MM.1S (cell line): ENCODE results near the gene MARCKS.

ENCODE experiments used
- CTCF ChIP-seq: fragments of 300-600 bp; sonication (generic); IDR thresholded peaks from 2 replicates; pipeline ENCODE4 v1.5.1; 2016; ENCODE audit warnings: antibody characterized with exemption, low read length, mixed read lengths
- EZH2phosphoT487 ChIP-seq: fragments of 300-600 bp; sonication (generic); IDR thresholded peaks from 2 replicates; pipeline ENCODE4 v1.6.1; 2018; ENCODE audit warnings: antibody characterized with exemption, low read length

DNA sequence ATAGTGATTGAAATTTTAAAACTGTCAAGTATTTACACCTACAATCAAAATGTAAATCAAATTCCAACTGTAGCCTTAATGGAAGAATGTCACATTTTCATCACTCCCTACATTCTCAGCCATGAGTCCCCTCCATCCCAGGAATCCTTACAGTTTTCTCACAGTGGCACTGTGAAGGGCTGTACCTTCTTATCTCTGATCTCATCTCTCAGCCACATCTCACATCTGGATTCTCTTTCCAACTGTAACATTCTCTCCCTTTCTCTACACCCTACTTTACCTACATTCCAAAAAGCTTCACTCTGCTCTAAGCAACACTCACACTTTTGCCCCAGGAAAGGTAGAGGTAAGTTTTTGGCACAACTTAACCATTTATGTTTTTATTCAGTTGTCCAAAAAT, 8.9 kb upstream of the MARCKS start:
- no peak for TF ChIP-seq EZH2phosphoT487
- TF ChIP-seq CTCF, result no peak
